ELR (cell line): ENCODE data around the gene RECQL.
"Not testable (repeated sequence)": the region's sequence is repeated elsewhere in the genome, so short reads cannot be mapped to it uniquely, and the experiment has no call there.

Source experiments
- DNase-seq: peaks from one replicate; pipeline ENCODE4 v3.0.0-alpha.2; 2015; ENCODE audit warnings: low read depth

The RECQL gene

GRCh38 chr12:21419009-21419699 is 82.3 kb downstream of the RECQL start:
- not testable (repeated sequence) for DNase-seq
